K562 (cell line): ENCODE results near the gene NBEAL2.

Source experiments
- MTA3 ChIP-seq: fragments of 450-650 bp; formaldehyde crosslinking; IDR thresholded peaks from 2 replicates; pipeline ENCODE4 v1.6.1; 2017; ENCODE audit warnings: mild to moderate bottlenecking, borderline replicate concordance
- ZFX ChIP-seq: sonication (generic); formaldehyde crosslinking; IDR thresholded peaks from 2 replicates; pipeline ENCODE4 v1.8.0; 2022; ENCODE audit warnings: mild to moderate bottlenecking, missing genetic modification reagents, moderate library complexity
- TF ChIP-seq, protein P1 (sequence below): sonication (generic); formaldehyde crosslinking; IDR thresholded peaks from 2 replicates; pipeline ENCODE4 v1.8.1; 2023; ENCODE audit warnings: mild to moderate bottlenecking, missing genetic modification reagents

DNA sequence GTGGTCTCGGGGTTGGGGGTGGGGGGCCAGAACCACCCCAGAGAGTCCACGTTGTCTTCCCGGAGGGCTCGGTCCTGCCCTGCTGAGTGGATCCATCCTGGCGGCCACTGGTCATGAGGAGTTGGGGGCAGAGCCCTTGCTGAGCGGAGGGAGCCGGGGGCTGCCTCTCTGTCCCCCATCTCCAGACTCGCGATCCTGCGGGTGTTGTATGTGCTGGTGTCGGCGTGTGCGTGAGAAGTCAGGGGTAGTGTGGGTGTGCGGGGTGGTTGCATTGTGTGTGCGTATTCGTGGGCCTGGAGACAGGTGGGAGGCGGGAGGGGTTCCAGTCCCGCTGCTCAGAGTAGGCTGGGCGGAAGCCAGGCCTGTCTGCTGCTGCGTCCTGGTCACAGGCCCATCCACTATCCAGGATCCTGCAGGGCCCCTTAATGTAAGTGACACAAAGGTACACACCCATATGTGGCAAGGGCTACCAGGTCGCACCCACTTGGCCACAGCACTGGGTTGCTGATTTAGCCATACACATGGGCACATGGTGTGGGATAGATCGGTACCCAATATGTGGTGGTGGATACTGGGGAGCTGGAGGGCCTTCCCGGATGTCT lies 30.7 kb downstream of the NBEAL2 start:
- TF ChIP-seq MTA3, result no peak
- TF ChIP-seq, protein P1, sequence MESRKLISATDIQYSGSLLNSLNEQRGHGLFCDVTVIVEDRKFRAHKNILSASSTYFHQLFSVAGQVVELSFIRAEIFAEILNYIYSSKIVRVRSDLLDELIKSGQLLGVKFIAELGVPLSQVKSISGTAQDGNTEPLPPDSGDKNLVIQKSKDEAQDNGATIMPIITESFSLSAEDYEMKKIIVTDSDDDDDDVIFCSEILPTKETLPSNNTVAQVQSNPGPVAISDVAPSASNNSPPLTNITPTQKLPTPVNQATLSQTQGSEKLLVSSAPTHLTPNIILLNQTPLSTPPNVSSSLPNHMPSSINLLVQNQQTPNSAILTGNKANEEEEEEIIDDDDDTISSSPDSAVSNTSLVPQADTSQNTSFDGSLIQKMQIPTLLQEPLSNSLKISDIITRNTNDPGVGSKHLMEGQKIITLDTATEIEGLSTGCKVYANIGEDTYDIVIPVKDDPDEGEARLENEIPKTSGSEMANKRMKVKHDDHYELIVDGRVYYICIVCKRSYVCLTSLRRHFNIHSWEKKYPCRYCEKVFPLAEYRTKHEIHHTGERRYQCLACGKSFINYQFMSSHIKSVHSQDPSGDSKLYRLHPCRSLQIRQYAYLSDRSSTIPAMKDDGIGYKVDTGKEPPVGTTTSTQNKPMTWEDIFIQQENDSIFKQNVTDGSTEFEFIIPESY (CRISPR knock-in tag), result peak; percentile 60; the same call in 1 of the 2 replicates
- no peak for TF ChIP-seq ZFX (CRISPR knock-in tag)
